Natural killer cell (primary cell): ENCODE results near the gene NRG3. TPM values are rescaled to one million over a fixed set of nuclear protein-coding genes. Genes with fewer than 3 reads are reported as not detected.

Experiments used
- ATAC-seq, 3 donors: fragments of 150-1000 bp in 2 of 3; fragments of 200-7000 bp in 1 of 3; cut with Tn5 transposase; 1 replicate in 1 of 3; 2 replicates in 2 of 3; pipeline ENCODE4 v1.10.0; 2021; ENCODE audit warnings: mild to moderate bottlenecking in 2 of 3, moderate library complexity in 2 of 3
- DNase-seq, 2 donors: peaks; one replicate each; pipeline versions ENCODE4 v3.0.0 to v3.0.0-alpha.2; 2013 to 2021; ENCODE audit warnings: mixed read lengths in 1 of 2
- H3K27ac ChIP-seq: one replicate; pipeline ENCODE4 v1.5.1; 2013; ENCODE audit warnings: mild to moderate bottlenecking, low read length
- H3K27me3 ChIP-seq: one replicate; pipeline ENCODE4 v1.6.1; 2013; ENCODE audit warnings: low read length; ENCODE audit not compliant: control insufficient read depth, insufficient read depth
- H3K36me3 ChIP-seq: one replicate; pipeline ENCODE4 v1.6.1; 2013; ENCODE audit warnings: low read length; ENCODE audit not compliant: control insufficient read depth, insufficient read depth
- H3K4me1 ChIP-seq: one replicate; pipeline ENCODE4 v1.6.1; 2013; ENCODE audit warnings: low read length; ENCODE audit not compliant: control insufficient read depth, insufficient read depth
- H3K4me3 ChIP-seq: one replicate; pipeline ENCODE4 v1.5.1; 2013; ENCODE audit warnings: low read length
- H3K9me3 ChIP-seq: one replicate; pipeline ENCODE4 v1.6.1; 2013; ENCODE audit warnings: low read length; ENCODE audit not compliant: control insufficient read depth, insufficient read depth
- H3K27ac Mint-ChIP-seq, 2 donors: one replicate each; pipeline ENCODE4 v1.8.0; 2022; ENCODE audit warnings: mild to moderate bottlenecking in 2 of 2, mixed read lengths in 2 of 2, moderate library complexity in 1 of 2
- H3K27me3 Mint-ChIP-seq, 2 donors: one replicate each; pipeline ENCODE4 v1.8.0; 2022; ENCODE audit warnings: low read depth in 2 of 2, mixed read lengths in 2 of 2
- H3K36me3 Mint-ChIP-seq: one replicate; pipeline ENCODE4 v1.8.0; 2022; ENCODE audit warnings: mixed read lengths
- H3K4me1 Mint-ChIP-seq, 2 donors: one replicate each; pipeline ENCODE4 v1.8.0; 2022; ENCODE audit warnings: mixed read lengths in 2 of 2
- H3K4me3 Mint-ChIP-seq: one replicate; pipeline ENCODE4 v1.8.0; 2022; ENCODE audit warnings: mild to moderate bottlenecking, moderate library complexity, mixed read lengths
- H3K9me3 Mint-ChIP-seq, 2 donors: one replicate each; pipeline ENCODE4 v1.8.0; 2022; ENCODE audit warnings: mixed read lengths in 2 of 2
- WGBS: methylation state at CpG from one replicate; pipeline ENCODE4 v1.1.7; 2013; ENCODE audit warnings: missing lambda C conversion rate; ENCODE audit not compliant: insufficient coverage; 5-methylcytosine and 5-hydroxymethylcytosine counted together
- intact Hi-C: fragments of 100-400 bp; cut with micrococcal nuclease; formaldehyde crosslinking; loops from one replicate; pipeline ENCODE4 v1.14.2; 2022
- total RNA-seq, 4 donors: library from RNA; stranded (reverse); fragments of 120-200 nt in 1 of 4; gene quantifications; one replicate each; pipeline versions ENCODE4 v1.2.3 to v1.2.4, GENCODE V29; 2013 to 2022
- TF ChIP-seq, protein P1 (sequence below): fragments of 200-600 bp; IDR thresholded peaks from one replicate; pipeline ENCODE4 v1.8.0; 2022; ENCODE audit warnings: antibody characterized with exemption

The NRG3 gene
- total RNA-seq, 3 donors from 2014 or later (not counting 1 experiment from before 2014, with no cell fraction given): not detected

DNA sequence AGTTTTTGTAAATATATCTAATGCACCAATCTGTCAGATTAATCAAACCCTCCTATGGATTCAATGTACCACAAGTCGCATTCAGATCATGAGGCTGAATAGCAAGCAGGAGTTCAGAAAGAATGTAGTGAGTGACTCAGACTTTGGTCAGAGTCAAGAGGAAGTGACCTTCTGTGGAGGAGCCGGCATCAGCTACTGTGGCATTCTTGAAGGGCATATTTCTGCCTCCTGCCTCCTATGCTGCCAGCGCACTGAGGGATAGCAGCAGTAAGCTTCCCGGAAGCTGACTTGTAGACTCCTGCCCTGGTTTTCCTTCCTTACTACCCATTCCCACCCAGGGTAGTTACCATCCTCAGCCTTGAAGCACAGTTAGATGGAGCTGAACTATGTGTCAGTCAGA, 867.5 kb downstream of the NRG3 start:
- peaks cover 2 to 6% of the 10 kb centered on the region in 2 donors for H3K9me3 Mint-ChIP-seq
- Histone ChIP-seq H3K4me1 (no peaks in the 10 kb centered on the region), H3K36me3 (no peaks in the 10 kb centered on the region), H3K4me3 (no peak overlapping the region), H3K27ac (no peak overlapping the region), H3K9me3 (no peaks in the 10 kb centered on the region), H3K27me3 (no peaks in the 10 kb centered on the region)
- ATAC-seq (no peak), DNase-seq (no peak)
- no peaks in the 10 kb centered on the region for H3K36me3 Mint-ChIP-seq
- TF ChIP-seq, protein P1, sequence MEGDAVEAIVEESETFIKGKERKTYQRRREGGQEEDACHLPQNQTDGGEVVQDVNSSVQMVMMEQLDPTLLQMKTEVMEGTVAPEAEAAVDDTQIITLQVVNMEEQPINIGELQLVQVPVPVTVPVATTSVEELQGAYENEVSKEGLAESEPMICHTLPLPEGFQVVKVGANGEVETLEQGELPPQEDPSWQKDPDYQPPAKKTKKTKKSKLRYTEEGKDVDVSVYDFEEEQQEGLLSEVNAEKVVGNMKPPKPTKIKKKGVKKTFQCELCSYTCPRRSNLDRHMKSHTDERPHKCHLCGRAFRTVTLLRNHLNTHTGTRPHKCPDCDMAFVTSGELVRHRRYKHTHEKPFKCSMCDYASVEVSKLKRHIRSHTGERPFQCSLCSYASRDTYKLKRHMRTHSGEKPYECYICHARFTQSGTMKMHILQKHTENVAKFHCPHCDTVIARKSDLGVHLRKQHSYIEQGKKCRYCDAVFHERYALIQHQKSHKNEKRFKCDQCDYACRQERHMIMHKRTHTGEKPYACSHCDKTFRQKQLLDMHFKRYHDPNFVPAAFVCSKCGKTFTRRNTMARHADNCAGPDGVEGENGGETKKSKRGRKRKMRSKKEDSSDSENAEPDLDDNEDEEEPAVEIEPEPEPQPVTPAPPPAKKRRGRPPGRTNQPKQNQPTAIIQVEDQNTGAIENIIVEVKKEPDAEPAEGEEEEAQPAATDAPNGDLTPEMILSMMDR: no peak
- 63% methylated on average over 4 of the region's 4 CpGs for WGBS
- H3K27me3 Mint-ChIP-seq: no peaks in the 10 kb centered on the region
- no peak overlapping the region for H3K4me3 Mint-ChIP-seq
- intact Hi-C loops: no loop called here
- H3K4me1 Mint-ChIP-seq: no peaks in the 10 kb centered on the region
- no peak overlapping the region for H3K27ac Mint-ChIP-seq

DNA sequence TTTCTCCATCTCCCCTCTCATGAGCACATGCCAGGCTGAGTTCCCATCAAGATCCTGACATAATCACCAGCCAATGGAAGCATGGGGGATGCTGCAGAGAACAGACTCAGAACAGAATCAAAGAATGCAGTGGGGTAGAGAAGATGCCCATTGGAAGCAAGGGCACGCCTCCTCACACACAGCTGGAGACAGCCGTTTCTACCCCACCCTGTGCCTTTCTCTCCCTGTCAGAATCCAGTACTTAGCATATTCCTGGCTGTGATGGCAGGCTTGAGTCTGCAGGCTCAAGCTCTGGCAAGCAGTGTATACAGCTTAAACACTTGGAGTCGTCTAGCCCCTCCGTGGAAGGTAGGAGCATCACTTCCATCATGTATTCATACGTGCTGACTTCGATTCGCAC, 867.9 kb downstream of the NRG3 start:
- H3K27ac Mint-ChIP-seq: no peak overlapping the region
- no peaks in the 10 kb centered on the region for H3K36me3 Mint-ChIP-seq
- intact Hi-C loops: no loop called here
- no peaks in the 10 kb centered on the region for H3K4me1 Mint-ChIP-seq
- Histone ChIP-seq H3K9me3 (no peaks in the 10 kb centered on the region), H3K4me3 (no peak overlapping the region), H3K27ac (no peak overlapping the region), H3K27me3 (no peaks in the 10 kb centered on the region), H3K36me3 (no peaks in the 10 kb centered on the region), H3K4me1 (no peaks in the 10 kb centered on the region)
- WGBS: 87% methylated on average over 7 of the region's 7 CpGs
- ATAC-seq (no peak), DNase-seq (no peak)
- TF ChIP-seq, protein P1: no peak
- peaks cover 2 to 6% of the 10 kb centered on the region in 2 donors for H3K9me3 Mint-ChIP-seq
- H3K4me3 Mint-ChIP-seq: no peak overlapping the region
- no peaks in the 10 kb centered on the region for H3K27me3 Mint-ChIP-seq

DNA sequence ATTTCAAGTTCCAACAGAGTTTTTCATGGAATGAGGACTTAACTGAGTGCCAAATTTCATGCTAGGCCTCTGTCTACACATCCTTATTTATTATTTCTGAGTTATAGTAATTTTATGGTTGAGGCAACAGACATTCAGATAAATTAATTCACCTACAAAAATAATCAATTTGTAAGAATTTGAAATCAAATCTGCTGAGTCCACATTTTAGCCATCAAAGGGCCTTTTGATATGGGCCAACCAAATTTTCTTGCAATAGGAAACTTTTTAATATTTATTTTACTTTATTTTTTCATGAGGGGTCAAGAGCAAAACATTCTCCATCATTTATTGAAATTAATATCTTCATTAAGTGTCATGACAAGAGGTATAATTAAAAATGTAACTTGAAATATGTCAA, 875.5 kb downstream of the NRG3 start:
- ATAC-seq: no peak
- H3K27me3 ChIP-seq: no peaks in the 10 kb centered on the region
- Mint-ChIP-seq H3K9me3 (peaks cover 3 to 6% of the 10 kb centered on the region in 2 donors), H3K4me3 (no peak overlapping the region), H3K27ac (no peak overlapping the region), H3K4me1 (no peaks in the 10 kb centered on the region), H3K27me3 (no peaks in the 10 kb centered on the region), H3K36me3 (no peaks in the 10 kb centered on the region)
- H3K4me1 ChIP-seq: no peaks in the 10 kb centered on the region
- intact Hi-C loops: no loop called here
- H3K9me3 ChIP-seq: no peaks in the 10 kb centered on the region
- H3K4me3 ChIP-seq: no peak overlapping the region
- no peak overlapping the region for H3K27ac ChIP-seq
- TF ChIP-seq, protein P1: no peak
- no peak for DNase-seq
- no peaks in the 10 kb centered on the region for H3K36me3 ChIP-seq

DNA sequence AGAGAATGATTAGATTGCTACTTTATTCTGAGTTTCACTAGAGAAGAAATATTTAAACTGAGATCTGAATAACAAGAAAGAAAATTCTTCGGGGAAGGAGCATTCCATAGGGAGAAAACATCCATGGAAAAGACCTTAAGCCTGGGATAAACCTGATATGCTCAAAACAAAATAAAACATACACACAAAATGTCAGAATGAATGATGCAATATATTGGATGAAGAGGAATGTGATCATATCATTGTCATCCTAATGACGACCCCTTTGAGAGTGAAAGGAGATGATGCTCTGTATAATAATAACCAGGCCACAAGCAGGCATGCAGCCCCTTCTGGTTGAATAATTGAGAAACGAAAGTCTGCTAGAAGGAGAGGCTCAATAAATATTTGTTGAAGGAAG, 882.4 kb downstream of the NRG3 start:
- no peaks in the 10 kb centered on the region for H3K4me1 Mint-ChIP-seq
- H3K36me3 Mint-ChIP-seq: no peaks in the 10 kb centered on the region
- H3K27me3 ChIP-seq: no peaks in the 10 kb centered on the region
- H3K9me3 ChIP-seq: no peaks in the 10 kb centered on the region
- no peak overlapping the region for H3K4me3 Mint-ChIP-seq
- ATAC-seq: no peak
- no peaks in the 10 kb centered on the region for H3K36me3 ChIP-seq
- WGBS: 60% methylated on average over 2 of the region's 3 CpGs
- no peak overlapping the region for H3K4me3 ChIP-seq
- peaks cover 14 to 15% of the 10 kb centered on the region in 2 donors for H3K9me3 Mint-ChIP-seq
- DNase-seq: no peak
- H3K27ac ChIP-seq: no peak overlapping the region
- no peak overlapping the region for H3K27ac Mint-ChIP-seq
- intact Hi-C loops: no loop called here
- TF ChIP-seq, protein P1: no peak
- H3K27me3 Mint-ChIP-seq: no peaks in the 10 kb centered on the region
- H3K4me1 ChIP-seq: no peaks in the 10 kb centered on the region
